DMS 273 treated with DMSO at 0.1 percent for 48 hours (cell line): ENCODE results near the gene IHH.

Source experiments
- DNase-seq: peaks from one replicate; lab custom pipeline; 2025; lab: John Stamatoyannopoulos, UW

IHH gene

GRCh38 chr2:219060821-219061791 is at the start of gene IHH:
Gene IHH, minus strand, starts transcription at chr2:219060921. Its CDS starts 454 bp downstream, at chr2:219060467.
- DNase-seq: no peak

DNA sequence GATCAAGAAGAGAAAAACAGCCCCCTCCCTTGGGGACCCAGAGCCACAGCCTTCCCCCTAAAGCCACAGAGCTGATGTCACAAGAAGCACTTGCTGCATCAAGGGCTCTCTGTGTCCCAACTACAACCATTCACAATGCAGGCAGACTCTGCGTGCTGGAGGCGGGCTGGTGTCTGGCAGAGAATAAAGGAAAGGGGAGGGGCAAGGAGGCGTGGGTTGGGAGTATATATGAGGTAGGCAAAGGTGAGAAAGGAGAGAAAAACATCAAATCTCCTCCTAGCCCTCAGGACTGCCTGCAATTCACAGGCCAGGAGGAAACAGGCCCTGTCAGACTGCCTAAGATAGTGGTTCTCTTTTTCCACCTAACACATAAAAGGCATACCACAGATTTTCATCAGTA is 48.8 kb upstream of the IHH start:
- no peak for DNase-seq

DNA sequence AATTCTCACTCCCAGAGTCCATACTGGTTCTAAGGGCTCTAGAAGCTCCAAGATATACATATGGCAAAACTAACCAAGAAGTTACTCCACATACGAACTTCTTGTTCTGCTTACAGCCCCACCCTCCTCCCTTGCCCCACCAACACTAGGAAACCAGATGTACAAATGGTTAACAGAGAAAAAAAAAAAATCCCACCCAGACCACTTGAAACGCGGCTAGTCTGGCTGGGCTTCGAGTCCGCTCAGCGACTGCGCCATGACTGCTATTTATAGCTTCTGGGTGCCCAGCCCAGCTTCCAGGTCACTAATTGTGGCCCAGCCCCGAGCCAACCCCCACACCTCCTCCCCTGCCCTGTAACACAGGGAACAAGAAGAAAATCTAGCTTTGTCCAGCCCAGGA is 47.0 kb upstream of the IHH start:
- no peak for DNase-seq

- peak; percentile 32 for DNase-seq
Measured at GRCh38 chr2:219106251-219106650, 45.5 kb upstream of the IHH start.

DNA sequence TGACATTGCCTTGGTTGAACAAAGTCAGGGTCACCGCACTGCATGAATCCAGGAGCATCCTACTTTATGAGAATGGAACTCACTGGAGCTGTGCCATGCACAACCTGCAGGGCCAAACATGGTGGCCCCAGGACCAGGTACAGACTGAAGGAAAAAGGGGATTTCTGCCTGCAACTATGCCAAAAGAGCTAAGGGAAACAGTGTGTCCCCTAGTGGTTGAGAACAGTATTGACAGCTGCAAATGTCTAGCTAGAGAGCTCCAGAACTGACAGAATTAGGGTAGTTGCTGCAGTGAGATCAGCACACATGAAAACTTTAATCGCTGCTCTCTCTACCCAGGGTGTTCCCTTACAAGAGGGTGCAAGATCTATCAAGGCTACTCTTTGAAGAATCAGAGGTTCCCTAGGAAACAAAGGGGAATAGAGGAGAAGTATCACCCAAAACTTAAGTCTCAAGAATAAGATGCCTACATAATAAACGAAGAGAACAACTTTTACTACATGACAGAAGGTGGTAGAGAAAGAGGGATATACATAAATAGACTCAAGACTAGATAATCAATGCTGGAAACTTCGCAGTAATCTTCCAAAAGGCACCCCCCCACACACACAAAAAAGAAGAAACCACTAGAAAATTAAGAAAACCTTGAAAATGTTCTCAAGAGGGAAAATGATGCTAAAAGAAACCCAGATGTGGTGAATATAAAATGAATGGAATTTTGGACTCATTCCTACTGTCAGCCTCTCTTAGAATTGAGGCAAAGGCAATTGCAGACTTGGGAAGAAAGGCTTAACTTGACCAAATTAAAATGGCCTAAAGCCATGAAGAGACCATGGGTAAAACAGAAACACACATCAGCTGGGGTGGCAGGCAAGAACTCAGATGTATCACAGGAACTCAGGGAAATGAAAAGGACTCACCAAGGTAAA is 43.6 kb upstream of the IHH start:
- DNase-seq: no peak

- no peak for DNase-seq
Measured at GRCh38 chr2:219099329-219099728, 38.6 kb upstream of the IHH start.

- no peak for DNase-seq
Measured at GRCh38 chr2:219095406-219095935, 34.8 kb upstream of the IHH start.

GRCh38 chr2:219094171-219094570 is 33.5 kb upstream of the IHH start:
- DNase-seq: no peak

DNA sequence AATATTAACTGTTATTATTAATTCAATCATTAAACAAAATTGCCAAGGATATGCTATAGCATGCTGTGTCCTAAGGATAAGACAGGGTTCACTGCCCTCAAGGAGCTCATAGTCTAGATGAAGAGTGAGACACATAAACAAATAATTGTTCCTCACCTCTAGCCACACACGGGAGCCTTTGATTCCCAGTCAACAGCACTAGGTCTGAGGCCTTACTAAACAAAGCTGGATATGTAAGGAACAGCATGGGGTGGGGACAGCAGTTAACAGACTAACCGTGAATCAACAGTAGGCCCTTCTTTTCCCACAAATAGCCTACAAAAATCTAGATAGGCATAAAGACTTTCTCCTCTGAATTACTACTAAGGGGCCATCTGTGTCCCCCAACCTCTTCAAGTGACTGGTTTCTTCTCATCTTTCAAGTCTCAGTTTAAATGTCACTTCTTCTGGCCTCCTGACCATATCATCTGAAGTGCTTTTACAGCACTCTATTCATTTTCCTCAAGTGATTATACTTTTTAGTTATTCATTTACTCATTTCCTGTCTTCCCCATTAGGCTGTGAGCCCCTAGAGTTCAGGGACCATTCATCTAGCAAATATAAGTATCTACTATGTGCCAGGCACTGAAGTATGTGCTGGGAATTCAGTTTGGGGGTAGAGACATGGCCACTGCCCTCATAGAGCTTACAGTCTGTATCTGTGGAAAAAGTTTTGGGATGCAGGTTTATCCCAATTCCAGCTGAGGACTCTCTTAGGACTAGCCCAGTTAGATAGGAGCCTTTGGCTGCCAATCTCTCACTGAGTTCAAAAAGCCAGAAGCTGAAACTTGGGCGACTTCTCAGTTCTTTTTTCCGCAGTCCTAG is 29.9 kb upstream of the IHH start:
- DNase-seq: no peak

DNA sequence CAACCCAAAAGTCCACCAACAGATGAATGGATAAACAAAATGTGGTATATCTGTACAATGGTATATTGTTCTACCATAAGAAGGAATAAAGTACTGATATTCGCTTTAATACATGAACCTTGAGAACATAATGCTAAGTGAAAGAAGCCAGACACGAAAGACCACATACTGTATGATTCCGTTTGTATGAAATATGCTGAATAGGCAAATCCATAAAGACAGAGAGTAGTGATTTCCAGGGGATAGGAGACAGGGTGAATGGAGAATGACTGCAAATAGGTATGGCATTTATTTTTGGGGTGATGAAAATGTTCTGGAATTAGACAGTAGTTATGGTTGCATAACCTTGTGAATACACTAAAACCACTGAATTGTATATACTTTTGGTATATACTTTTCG is 28.6 kb upstream of the IHH start:
- no peak for DNase-seq

GRCh38 chr2:219087848-219088247 is 27.1 kb upstream of the IHH start:
- DNase-seq: no peak

DNA sequence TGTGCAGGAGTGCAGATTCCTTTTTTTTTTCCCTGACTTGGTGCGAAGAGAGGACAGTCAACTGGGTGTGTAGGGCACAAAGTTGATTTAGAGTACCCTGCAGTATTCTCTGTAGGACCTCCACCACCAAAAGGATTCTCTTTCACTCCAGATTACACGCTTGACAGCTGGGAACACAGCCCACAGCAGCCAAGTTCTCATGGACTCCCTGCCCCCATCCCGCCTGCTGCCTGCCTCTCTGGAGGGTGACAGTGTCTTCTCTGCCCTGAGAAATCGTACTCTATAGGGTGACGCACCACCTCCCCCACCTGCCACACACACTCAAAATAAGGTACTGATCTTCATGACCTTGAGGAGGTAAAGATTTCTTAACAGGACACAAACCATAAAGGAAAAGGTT is 26.6 kb upstream of the IHH start:
- no peak for DNase-seq

- DNase-seq: no peak
Measured at GRCh38 chr2:219086196-219086595, 25.5 kb upstream of the IHH start.

- DNase-seq: no peak
Measured at GRCh38 chr2:219084791-219085190, 24.1 kb upstream of the IHH start.

DNA sequence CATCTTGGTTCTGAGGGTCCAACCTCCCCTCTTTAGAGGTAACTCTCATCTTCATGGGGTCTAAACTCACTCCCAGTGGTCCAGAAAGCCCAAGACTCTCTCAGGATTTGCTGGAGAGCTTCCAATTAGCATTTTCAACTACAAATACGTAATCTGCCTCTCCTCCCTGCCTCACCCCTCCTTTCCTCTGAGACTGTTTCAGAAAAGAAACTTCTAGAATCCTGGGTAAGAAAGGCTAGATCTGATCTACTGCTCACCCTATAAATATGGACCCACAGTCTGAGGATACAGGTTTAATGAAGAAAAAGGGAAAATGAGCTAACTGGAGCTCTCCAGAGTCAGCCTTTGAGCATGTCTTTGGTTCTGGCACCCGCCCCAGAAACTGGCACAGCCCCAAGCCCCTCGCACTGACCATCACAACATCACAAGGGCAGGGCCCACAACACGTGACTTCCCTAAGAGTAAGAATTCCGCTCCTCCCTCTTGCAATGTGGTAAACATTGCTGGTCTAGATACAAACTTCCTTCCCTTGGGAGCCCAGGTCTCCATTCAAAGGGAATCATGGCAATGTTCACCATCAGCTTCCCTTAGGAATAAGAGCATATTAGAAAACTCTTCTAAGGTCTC is 21.7 kb upstream of the IHH start:
- DNase-seq: no peak

DNA sequence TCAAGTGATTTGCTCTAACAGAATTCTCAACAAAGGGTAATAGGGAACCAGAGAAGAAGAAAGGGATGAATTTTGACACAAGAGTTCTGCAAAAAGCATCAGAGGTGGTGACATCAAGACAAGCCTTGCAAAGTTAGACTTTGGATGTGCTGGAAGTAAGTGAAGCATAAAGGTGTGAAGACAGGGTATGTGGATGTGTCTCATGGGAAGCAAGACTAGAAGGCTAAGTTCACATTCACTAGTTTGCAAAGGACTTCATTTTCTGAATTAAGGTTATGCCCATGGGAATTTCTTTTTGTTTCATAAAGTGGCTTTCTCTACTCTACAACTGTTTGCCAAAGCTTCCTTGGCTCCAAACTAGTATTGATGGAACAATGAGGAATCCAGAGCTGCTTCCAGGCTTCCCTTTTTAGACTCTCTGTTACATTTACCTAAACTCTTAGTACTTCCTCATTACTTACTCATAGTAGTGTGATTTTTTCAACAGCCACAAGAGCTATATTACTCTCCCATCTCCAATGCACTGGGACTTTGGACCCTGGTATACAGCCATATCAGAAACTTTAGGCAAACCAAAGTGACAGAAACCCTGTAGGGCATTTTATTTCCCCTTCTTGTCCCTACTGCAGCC is 21.1 kb upstream of the IHH start:
- DNase-seq: no peak

- DNase-seq: no peak
Measured at GRCh38 chr2:219081096-219081495, 20.4 kb upstream of the IHH start.

GRCh38 chr2:219079417-219079816 is 18.7 kb upstream of the IHH start:
- DNase-seq: no peak

DNA sequence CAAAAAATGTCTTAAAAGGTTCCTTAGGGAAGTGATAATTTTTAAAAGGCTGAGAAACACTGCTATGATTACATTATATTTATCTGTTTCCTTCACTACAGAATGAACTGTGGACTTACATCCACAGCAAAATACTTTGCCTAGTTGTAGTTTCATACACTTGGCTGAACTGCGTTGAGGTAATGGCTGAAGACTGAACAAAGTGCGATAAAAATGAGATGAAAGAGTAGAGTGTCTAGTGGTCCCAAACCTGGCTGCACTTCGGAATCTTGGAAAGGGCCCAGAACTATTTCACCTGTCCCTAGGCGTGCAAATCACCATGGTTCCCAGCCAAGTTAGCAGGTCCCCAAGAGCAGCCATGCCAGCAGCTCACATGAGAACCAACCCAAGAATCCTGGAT is 18.2 kb upstream of the IHH start:
- DNase-seq: no peak

DNA sequence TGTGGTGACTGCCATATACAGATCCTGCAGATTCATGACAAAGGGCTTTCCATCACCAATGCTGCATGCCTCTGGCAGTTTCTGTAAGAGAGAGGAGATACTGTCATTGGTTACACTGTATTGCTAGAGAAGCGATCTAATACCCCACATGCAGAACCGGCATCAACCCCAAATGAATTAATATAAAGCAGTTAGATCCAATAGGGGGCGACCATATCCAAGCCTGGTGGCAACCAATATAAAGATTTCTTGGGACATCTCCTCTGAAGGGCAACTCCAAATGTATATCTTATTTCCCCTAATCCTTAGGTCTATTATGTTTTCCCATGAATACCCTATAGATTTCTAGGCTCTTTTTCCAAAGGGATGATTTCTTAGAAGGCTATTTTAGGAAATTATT is 17.4 kb upstream of the IHH start:
- no peak for DNase-seq

DNA sequence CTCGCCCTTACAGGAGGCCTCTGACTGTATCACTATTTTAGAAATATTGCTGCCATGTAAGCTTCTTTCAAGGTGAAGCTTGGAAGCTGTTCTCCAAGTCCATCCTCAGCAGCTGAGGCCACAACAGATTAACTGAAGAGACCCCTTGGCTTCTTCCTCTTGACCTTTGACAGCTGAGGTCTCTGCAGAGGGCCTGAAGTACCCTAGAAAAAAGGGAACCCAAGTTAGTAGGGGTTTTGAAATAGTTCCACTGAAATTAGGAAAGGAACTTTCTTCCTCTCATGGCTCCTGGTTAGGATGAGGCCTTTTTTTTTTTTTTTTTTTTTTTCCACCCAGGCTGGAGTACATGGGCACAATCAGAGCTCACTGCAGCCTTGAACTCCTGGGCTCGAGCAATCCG is 15.5 kb upstream of the IHH start:
- DNase-seq: no peak
